DND-41 (cell line): Measurements from ENCODE around the gene TUBB.

Experiments used
- CTCF ChIP-seq: IDR thresholded peaks from 2 replicates; pipeline ENCODE4 v1.5.1; 2012; ENCODE audit warnings: borderline replicate concordance, low read length, moderate library complexity, mild to moderate bottlenecking; ENCODE audit not compliant: poor library complexity, severe bottlenecking; ENCODE audit errors: extremely low read depth
- EZH2 ChIP-seq: IDR thresholded peaks from 3 replicates; pipeline ENCODE4 v1.6.1; 2012; ENCODE audit warnings: borderline replicate concordance, low read depth, mild to moderate bottlenecking, moderate library complexity, low read length, inconsistent platforms; ENCODE audit not compliant: severe bottlenecking

DNA sequence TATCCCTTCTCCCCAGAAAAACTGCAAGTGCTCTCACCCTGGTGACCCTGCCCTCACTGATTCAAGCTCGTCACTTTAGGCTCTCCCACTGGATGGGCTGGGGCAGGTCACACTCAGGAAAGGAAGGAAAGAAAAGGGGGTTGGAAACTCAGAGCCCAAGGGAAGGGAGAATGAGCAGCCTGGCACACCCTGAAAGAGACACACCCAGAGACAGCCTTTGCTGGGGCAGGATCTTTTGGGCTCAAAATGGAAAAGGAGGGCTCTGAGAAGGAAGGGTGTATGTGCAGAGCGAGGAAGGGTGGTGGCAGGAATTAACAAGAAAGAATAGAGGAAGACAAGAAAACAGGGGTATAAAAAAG lies 36.2 kb upstream of the TUBB start:
- TF ChIP-seq CTCF (no peak), EZH2 (no peak)
